HepG2 (cell line): ENCODE data around the gene CNNM2. TPM values are rescaled to one million over a fixed set of nuclear protein-coding genes. Genes with fewer than 3 reads are reported as not detected.

Experiments used
- ATAC-seq: fragments of 200-7000 bp; cut with Tn5 transposase; 3 replicates; pipeline ENCODE4 v1.9.1; 2020; ENCODE audit warnings: mild to moderate bottlenecking, moderate library complexity
- BruUV-seq: library from RNA; stranded (reverse); fragments of 400-500 nt; replicated peaks from 2 replicates; lab custom pipeline; 2021; lab: Mats Ljungman, UMichigan
- CTCF ChIA-PET: fragments of 300-600 bp; formaldehyde crosslinking; extraction: SDS; loops from one replicate; lab custom pipeline; 2021; ENCODE audit warnings: low total read pairs, inconsistent platforms, low intra/inter-chr PET ratio; lab: Yijun Ruan, JAX
- POLR2A ChIA-PET: fragments of 350-600 bp; sonication (Branson Sonifier 250); formaldehyde crosslinking; loops from one replicate; lab custom pipeline; 2020; ENCODE audit warnings: antibody characterized with exemption, inconsistent platforms; lab: Yijun Ruan, JAX
- DNase-seq: peaks from one replicate; pipeline ENCODE4 v3.0.0-alpha.2; 2015; ENCODE audit warnings: low spot score
- FAIRE-seq: peaks from 3 replicates; lab custom pipeline; 2011; peaks lifted over from hg19 to GRCh38; lab: Jason Lieb, UNC
- H2AFZ ChIP-seq: one replicate; pipeline ENCODE4 v1.6.1; 2011; ENCODE audit warnings: low read length, inconsistent platforms
- H3K27ac ChIP-seq: fragments of 300-600 bp; 3 replicates; pipeline ENCODE4 v1.8.0; 2011; ENCODE audit warnings: mixed run types, mild to moderate bottlenecking, mixed read lengths, low read length, inconsistent platforms; ENCODE audit not compliant: insufficient read depth; ENCODE audit errors: extremely low read length
- H3K27me3 ChIP-seq, 2 experiments: fragments of 200-600 bp in 1 of 2; 2 replicates in 1 of 2; 3 replicates in 1 of 2; pipeline versions ENCODE4 v1.6.0 to v1.8.0; 2011; ENCODE audit warnings: low read length in 2 of 2, mild to moderate bottlenecking in 2 of 2, moderate library complexity in 2 of 2, inconsistent platforms in 1 of 2; ENCODE audit not compliant: insufficient read depth in 2 of 2, control insufficient read depth in 1 of 2
- H3K36me3 ChIP-seq, 2 experiments: fragments of 200-600 bp in 1 of 2; replicated peaks in 1 of 2; 2 replicates in 1 of 2; 3 replicates in 1 of 2; pipeline versions ENCODE4 v1.5.1 to v1.8.0; 2011; ENCODE audit warnings: low read length in 2 of 2, inconsistent platforms in 1 of 2; ENCODE audit not compliant: insufficient read depth in 2 of 2, control insufficient read depth in 1 of 2
- H3K4me1 ChIP-seq: 2 replicates; pipeline ENCODE4 v1.5.1; 2012; ENCODE audit warnings: low read length, inconsistent platforms; ENCODE audit not compliant: insufficient read depth
- H3K4me2 ChIP-seq: 2 replicates; pipeline ENCODE4 v1.6.0; 2011; ENCODE audit warnings: low read depth, low read length, inconsistent platforms
- H3K4me3 ChIP-seq, 3 experiments: fragments of 200-600 bp in 1 of 3; sonication (generic), shearing (Covaris generic) in 1 of 3; replicated peaks in 1 of 3; 2 replicates each; pipeline ENCODE4 v1.5.1; 2011 to 2016; ENCODE audit warnings: low read length in 3 of 3, inconsistent platforms in 2 of 3, low read depth in 2 of 3, mild to moderate bottlenecking in 2 of 3, control low read depth in 1 of 3, mixed read lengths in 1 of 3; ENCODE audit not compliant: insufficient read depth in 1 of 3
- H3K79me2 ChIP-seq: one replicate; pipeline ENCODE4 v1.6.1; 2011; ENCODE audit warnings: low read length, inconsistent platforms; ENCODE audit not compliant: insufficient read depth
- H3K9ac ChIP-seq: 2 replicates; pipeline ENCODE4 v1.6.0; 2011; ENCODE audit warnings: mild to moderate bottlenecking, low read depth, low read length, inconsistent platforms; ENCODE audit not compliant: insufficient read depth
- H3K9me3 ChIP-seq: 2 replicates; pipeline ENCODE4 v1.5.1; 2012; ENCODE audit warnings: mild to moderate bottlenecking, low read length
- H4K20me1 ChIP-seq: 2 replicates; pipeline ENCODE4 v1.6.0; 2011; ENCODE audit warnings: inconsistent platforms, mild to moderate bottlenecking, low read length, moderate library complexity; ENCODE audit not compliant: insufficient read depth
- CENPX ChIP-seq: sonication (generic); formaldehyde crosslinking; IDR thresholded peaks from 2 replicates; pipeline ENCODE4 v1.9.0; 2021; ENCODE audit warnings: mild to moderate bottlenecking, missing genetic modification reagents, moderate library complexity
- HOMEZ ChIP-seq: IDR thresholded peaks from 2 replicates; pipeline ENCODE4 v1.6.1; 2016; ENCODE audit warnings: low read depth
- NR2F6 ChIP-seq, 2 experiments: IDR thresholded peaks; 2 replicates each; pipeline ENCODE4 v1.6.1; 2016; ENCODE audit warnings: antibody characterized with exemption in 1 of 2, mild to moderate bottlenecking in 1 of 2
- RAD51 ChIP-seq: fragments of 450-650 bp; IDR thresholded peaks from 2 replicates; pipeline ENCODE4 v1.6.1; 2016; ENCODE audit warnings: borderline replicate concordance
- RELA ChIP-seq: sonication (generic); formaldehyde crosslinking; IDR thresholded peaks from 2 replicates; pipeline ENCODE4 v1.4.0; 2020; ENCODE audit warnings: missing genetic modification reagents
- RFXAP ChIP-seq: sonication (generic); formaldehyde crosslinking; IDR thresholded peaks from 2 replicates; pipeline ENCODE4 v1.4.0; 2020; ENCODE audit warnings: missing genetic modification reagents, borderline replicate concordance
- SAFB2 ChIP-seq: sonication (generic); formaldehyde crosslinking; IDR thresholded peaks from 2 replicates; pipeline ENCODE4 v1.5.1; 2020; ENCODE audit warnings: missing genetic modification reagents, low read depth, mild to moderate bottlenecking, borderline replicate concordance
- SNRNP70 ChIP-seq: fragments of 200-400 bp; formaldehyde crosslinking; IDR thresholded peaks from 2 replicates; pipeline ENCODE4 v1.6.1; 2017; ENCODE audit warnings: mild to moderate bottlenecking, low read depth, low read length, moderate library complexity
- ZZZ3 ChIP-seq: sonication (generic); formaldehyde crosslinking; IDR thresholded peaks from 2 replicates; pipeline ENCODE4 v1.4.0; 2020; ENCODE audit warnings: missing genetic modification reagents, mild to moderate bottlenecking, borderline replicate concordance
- WGBS: methylation state at CpG from one replicate; pipeline ENCODE4 v1.1.6; 2017; ENCODE audit warnings: low lambda C conversion rate; 5-methylcytosine and 5-hydroxymethylcytosine counted together
- in situ Hi-C: cut with HindIII; loops from 2 replicates; pipeline ENCODE4 v1.10.0; 2017; ENCODE audit warnings: low pct_unique_long_range_greater_than_20kb; ENCODE audit not compliant: extremely low pct_ligation_motif_present
- intact Hi-C: fragments of 100-400 bp; cut with micrococcal nuclease; formaldehyde crosslinking; loops from one replicate; pipeline ENCODE4 v1.10.0; 2022; ENCODE audit not compliant: unreplicated experiment
- polyA plus RNA-seq, 8 experiments: library from polyadenylated mRNA; depleted of rRNA in 3 of 8; stranded (reverse) in 7 of 8; unstranded in 1 of 8; fragments of >200 nt; fragmentation: Illumina TruSeq in 4 of 8; extraction: Trizol in 4 of 8; gene quantifications; 2 replicates each; pipeline versions ENCODE4 v1.2.1 to v1.2.3, GENCODE V29; 2011 to 2016; ENCODE audit warnings: low read depth in 4 of 8, missing spikeins in 1 of 8, mixed read lengths in 1 of 8; ENCODE audit not compliant: insufficient read depth in 1 of 8
- total RNA-seq, 5 experiments: library from RNA; depleted of rRNA; stranded (reverse); fragments of >200 nt; fragmentation: Illumina TruSeq; extraction: Trizol; gene quantifications; 2 replicates each; pipeline ENCODE4 v1.2.3, GENCODE V29; 2016; ENCODE audit warnings: low read depth in 1 of 5

The CNNM2 gene
- total and polyA plus RNA-seq, 2 of the 13 experiments (the other 11 are each of a cell fraction or from before 2014, with no cell fraction given) = 7.1 to 9.0 TPM

- Histone ChIP-seq H3K79me2 (peaks cover 4% of the 10 kb centered on the region), H3K4me2 (no peak overlapping the region), H3K9ac (no peak overlapping the region), H3K9me3 (no peaks in the 10 kb centered on the region), H3K27me3 (no peaks in the 10 kb centered on the region), H4K20me1 (no peaks in the 10 kb centered on the region), H3K4me3 (no peak overlapping the region), H3K36me3 (no peaks in the 10 kb centered on the region; a peak in 1 of 5 replicates), H2AFZ (no peak overlapping the region), H3K27ac (no peak overlapping the region), H3K4me1 (peaks cover 27% of the 10 kb centered on the region)
- DNase-seq (no peak), ATAC-seq (no peak), FAIRE-seq (no peak)
- intact Hi-C loops = no loop called here
- in situ Hi-C loops = no loop called here
- ChIA-PET CTCF (no interaction called here), POLR2A (no interaction called here)
- BruUV-seq = no TSS peak
- 97% methylated on average over 3 of the region's 3 CpGs for WGBS
- TF ChIP-seq NR2F6 (IDR thresholded peaks at IDR 0.05) (no peak), NR2F6 (CRISPR knock-in tag; IDR thresholded peaks at IDR 0.05) (no peak), RELA (no peak), SNRNP70 (no peak), RAD51 (no peak), HOMEZ (CRISPR knock-in tag) (no peak), ZZZ3 (CRISPR knock-in tag) (no peak), RFXAP (no peak), CENPX (no peak), SAFB2 (CRISPR knock-in tag) (no peak)
Observed at GRCh38 chr10:103047381-103047780, 129.3 kb downstream of the CNNM2 start.
